Loucy (cell line): ENCODE measurements around the gene SIK2.

Experiments
- H2AFZ ChIP-seq: fragments of 200-600 bp; sonication (generic); 2 replicates; pipeline ENCODE4 v1.6.0; 2016; ENCODE audit warnings: antibody characterized with exemption, mild to moderate bottlenecking, low read length, moderate library complexity
- H3F3A ChIP-seq: fragments of 200-600 bp; 2 replicates; pipeline ENCODE4 v1.6.0; 2016; ENCODE audit warnings: antibody characterized with exemption, low read depth, mild to moderate bottlenecking
- H3K27me3 ChIP-seq: fragments of 200-600 bp; sonication (generic); 2 replicates; pipeline ENCODE4 v1.6.1; 2014; ENCODE audit warnings: low read length, mild to moderate bottlenecking; ENCODE audit not compliant: insufficient read depth, poor library complexity, severe bottlenecking
- H3K36me3 ChIP-seq: fragments of 200-600 bp; sonication (generic); 2 replicates; pipeline ENCODE4 v1.6.1; 2016; ENCODE audit warnings: low read length; ENCODE audit not compliant: insufficient read depth
- H3K4me1 ChIP-seq: fragments of 200-600 bp; sonication (generic); 2 replicates; pipeline ENCODE4 v1.5.1; 2014; ENCODE audit warnings: low read length, mild to moderate bottlenecking; ENCODE audit not compliant: insufficient read depth, poor library complexity, severe bottlenecking
- H3K4me2 ChIP-seq: fragments of 200-600 bp; sonication (generic); 2 replicates; pipeline ENCODE4 v1.6.0; 2014; ENCODE audit warnings: antibody characterized with exemption, low read length, low read depth, mild to moderate bottlenecking; ENCODE audit not compliant: poor library complexity, severe bottlenecking
- H3K4me3 ChIP-seq: fragments of 200-600 bp; sonication (generic); 2 replicates; pipeline ENCODE4 v1.5.1; 2014; ENCODE audit warnings: low read length, mild to moderate bottlenecking, mixed read lengths; ENCODE audit not compliant: poor library complexity, severe bottlenecking
- H3K79me2 ChIP-seq: fragments of 200-600 bp; sonication (generic); 2 replicates; pipeline ENCODE4 v1.6.1; 2014; ENCODE audit warnings: low read length; ENCODE audit not compliant: insufficient read depth
- H3K9ac ChIP-seq: fragments of 200-600 bp; sonication (generic); 2 replicates; pipeline ENCODE4 v1.6.0; 2014; ENCODE audit warnings: mild to moderate bottlenecking, low read depth, low read length, moderate library complexity; ENCODE audit not compliant: poor library complexity, severe bottlenecking
- H3K9me2 ChIP-seq: fragments of 200-600 bp; sonication (generic); replicated peaks from 2 replicates; pipeline ENCODE4 v1.6.1; 2016; ENCODE audit warnings: low read depth, low read length, mixed read lengths
- H3K9me3 ChIP-seq: fragments of 200-600 bp; sonication (generic); 2 replicates; pipeline ENCODE4 v1.6.1; 2014; ENCODE audit warnings: mild to moderate bottlenecking, antibody characterized with exemption, low read length, low read depth; ENCODE audit not compliant: insufficient read depth
- H4K20me1 ChIP-seq: fragments of 200-600 bp; sonication (generic); 2 replicates; pipeline ENCODE4 v1.6.0; 2014; ENCODE audit warnings: antibody characterized with exemption, low read length, mild to moderate bottlenecking; ENCODE audit not compliant: insufficient read depth, poor library complexity, severe bottlenecking
- EZH2phosphoT487 ChIP-seq: fragments of 200-600 bp; IDR thresholded peaks from 2 replicates; pipeline ENCODE4 v1.6.1; 2018; ENCODE audit warnings: antibody characterized with exemption, mild to moderate bottlenecking, moderate library complexity, borderline replicate concordance
- TF ChIP-seq, protein P1 (sequence below): fragments of 200-600 bp; sonication (generic); conservative IDR thresholded peaks from 2 replicates; pipeline ENCODE4 v1.5.1; 2014; ENCODE audit warnings: mild to moderate bottlenecking, antibody characterized with exemption, low read length

SIK2 gene

DNA sequence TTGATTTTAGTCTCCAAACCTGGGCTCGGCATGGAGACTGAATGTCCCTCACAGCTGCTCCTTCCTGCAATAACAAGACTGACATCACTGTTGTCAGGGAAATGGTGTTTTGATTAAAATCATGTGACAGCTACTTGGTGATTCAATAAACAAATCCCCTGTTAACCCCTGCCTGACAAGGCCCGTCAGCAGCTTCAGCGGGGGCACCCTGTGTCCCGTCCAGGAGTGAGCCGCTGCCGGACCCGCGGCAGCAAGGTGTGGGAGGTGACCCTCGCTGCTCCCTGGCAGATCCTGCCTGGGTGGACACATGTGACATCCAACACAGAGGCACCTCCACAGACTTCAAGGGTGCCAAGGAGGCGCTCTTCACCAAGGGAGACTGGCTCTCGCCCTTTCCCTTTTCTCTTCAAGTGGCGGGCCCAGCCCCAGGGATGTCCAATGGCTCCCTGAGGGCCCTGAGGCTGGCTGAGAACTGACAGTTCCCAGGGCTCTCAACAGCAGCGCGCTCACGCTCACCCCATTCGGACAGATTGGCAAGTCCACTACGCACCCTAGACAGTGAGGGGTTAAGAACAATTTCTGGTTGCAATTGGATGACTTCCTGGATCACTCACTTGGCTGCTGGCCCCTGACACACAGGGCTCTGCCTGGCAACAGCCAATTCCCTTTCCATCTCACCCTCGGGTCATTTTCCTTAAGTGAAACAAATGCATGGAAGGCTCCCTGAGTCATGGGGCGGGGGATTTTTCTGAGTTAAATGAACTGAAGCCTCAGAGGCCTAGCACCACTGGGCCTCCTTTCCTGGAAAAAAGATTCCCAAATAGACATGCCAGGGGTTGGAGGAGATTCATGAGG is 133.2 kb downstream of the SIK2 start:
- H2AFZ ChIP-seq: no peak overlapping the region
- H4K20me1 ChIP-seq: no peaks in the 10 kb centered on the region
- no peak overlapping the region for H3K4me2 ChIP-seq
- no peak overlapping the region for H3K9ac ChIP-seq
- no peaks in the 10 kb centered on the region for H3K79me2 ChIP-seq
- no peak overlapping the region for H3K4me3 ChIP-seq
- no peaks in the 10 kb centered on the region for H3K4me1 ChIP-seq
- H3K27me3 ChIP-seq: no peaks in the 10 kb centered on the region
- TF ChIP-seq, protein P1, sequence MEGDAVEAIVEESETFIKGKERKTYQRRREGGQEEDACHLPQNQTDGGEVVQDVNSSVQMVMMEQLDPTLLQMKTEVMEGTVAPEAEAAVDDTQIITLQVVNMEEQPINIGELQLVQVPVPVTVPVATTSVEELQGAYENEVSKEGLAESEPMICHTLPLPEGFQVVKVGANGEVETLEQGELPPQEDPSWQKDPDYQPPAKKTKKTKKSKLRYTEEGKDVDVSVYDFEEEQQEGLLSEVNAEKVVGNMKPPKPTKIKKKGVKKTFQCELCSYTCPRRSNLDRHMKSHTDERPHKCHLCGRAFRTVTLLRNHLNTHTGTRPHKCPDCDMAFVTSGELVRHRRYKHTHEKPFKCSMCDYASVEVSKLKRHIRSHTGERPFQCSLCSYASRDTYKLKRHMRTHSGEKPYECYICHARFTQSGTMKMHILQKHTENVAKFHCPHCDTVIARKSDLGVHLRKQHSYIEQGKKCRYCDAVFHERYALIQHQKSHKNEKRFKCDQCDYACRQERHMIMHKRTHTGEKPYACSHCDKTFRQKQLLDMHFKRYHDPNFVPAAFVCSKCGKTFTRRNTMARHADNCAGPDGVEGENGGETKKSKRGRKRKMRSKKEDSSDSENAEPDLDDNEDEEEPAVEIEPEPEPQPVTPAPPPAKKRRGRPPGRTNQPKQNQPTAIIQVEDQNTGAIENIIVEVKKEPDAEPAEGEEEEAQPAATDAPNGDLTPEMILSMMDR: no peak
- no peak for TF ChIP-seq EZH2phosphoT487
- H3K36me3 ChIP-seq: peaks cover 25% of the 10 kb centered on the region; the same call in 1 of the 2 replicates
- no peaks in the 10 kb centered on the region for H3F3A ChIP-seq
- H3K9me2 ChIP-seq: no peaks in the 10 kb centered on the region
- no peaks in the 10 kb centered on the region for H3K9me3 ChIP-seq

DNA sequence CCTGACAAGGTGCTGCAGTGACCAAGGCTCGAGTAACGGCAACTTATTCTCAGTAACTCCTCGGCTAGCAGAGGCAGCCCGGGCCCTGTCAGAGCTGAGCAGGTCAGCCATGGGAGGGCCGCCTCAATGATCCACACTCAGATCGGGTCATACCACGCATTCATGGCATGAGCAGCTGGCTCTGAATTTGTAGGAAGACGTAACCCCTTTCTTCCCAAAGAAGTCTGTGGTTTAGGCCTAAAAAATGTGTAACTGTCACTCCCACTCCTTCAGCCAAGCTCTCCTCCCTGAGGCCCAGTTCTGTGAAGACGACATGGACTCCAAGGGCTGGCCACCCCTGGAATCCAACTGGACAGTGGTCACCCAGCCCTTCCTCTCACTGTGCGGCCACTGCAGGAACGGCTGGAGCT is 133.9 kb downstream of the SIK2 start:
- Histone ChIP-seq H4K20me1 (no peaks in the 10 kb centered on the region), H3K27me3 (no peaks in the 10 kb centered on the region), H3K9me3 (no peaks in the 10 kb centered on the region), H3K79me2 (no peaks in the 10 kb centered on the region), H2AFZ (no peak overlapping the region), H3K4me2 (no peak overlapping the region), H3F3A (no peaks in the 10 kb centered on the region), H3K4me3 (no peak overlapping the region), H3K9me2 (no peaks in the 10 kb centered on the region), H3K36me3 (peaks cover 32% of the 10 kb centered on the region; the same call in 1 of the 2 replicates), H3K4me1 (no peaks in the 10 kb centered on the region), H3K9ac (no peak overlapping the region)
- no peak for TF ChIP-seq EZH2phosphoT487
- TF ChIP-seq, protein P1: no peak

DNA sequence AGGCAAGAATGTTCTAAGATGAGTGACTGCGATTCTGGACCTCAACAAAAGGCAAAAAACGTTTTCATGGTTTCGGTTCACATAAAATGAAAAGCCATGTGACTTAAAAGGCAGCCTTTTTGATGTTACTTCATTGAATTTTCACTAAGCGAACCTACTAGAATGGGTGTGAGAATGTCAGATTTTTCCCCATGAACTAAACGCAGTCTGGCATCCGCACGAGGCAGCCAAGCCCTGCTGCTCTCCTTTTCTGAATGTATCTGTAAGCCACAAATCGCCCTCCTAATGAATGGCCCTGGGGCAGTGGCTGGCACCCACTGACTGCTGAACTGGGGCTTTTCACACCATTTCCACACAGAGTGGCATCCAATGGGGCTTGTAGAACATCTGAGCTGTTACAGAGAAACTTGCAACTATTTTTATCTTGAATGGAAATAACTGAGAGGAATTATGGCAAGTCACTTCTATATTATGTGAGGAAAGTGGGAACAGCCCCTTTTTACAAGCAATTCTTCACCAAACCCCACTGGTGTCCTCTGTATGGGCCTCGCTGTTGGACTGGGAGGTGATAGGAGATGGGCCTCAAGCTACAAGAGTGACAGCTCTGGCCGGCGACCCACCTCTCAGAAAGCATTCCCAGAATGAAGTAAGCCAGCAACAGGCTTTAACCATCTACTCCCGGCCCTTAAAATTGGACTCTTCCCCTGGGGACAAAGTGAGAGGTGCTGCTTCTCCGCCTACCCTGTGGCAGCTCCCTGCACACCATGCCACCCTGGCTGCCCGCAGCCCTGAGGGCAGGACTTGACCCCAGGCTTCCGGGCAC is 134.6 kb downstream of the SIK2 start:
- Histone ChIP-seq H3F3A (no peaks in the 10 kb centered on the region), H3K4me2 (no peak overlapping the region), H3K79me2 (no peaks in the 10 kb centered on the region), H3K36me3 (peaks cover 38% of the 10 kb centered on the region; the same call in 1 of the 2 replicates), H3K9me2 (no peaks in the 10 kb centered on the region), H3K9ac (no peak overlapping the region), H3K4me3 (no peak overlapping the region), H3K4me1 (no peaks in the 10 kb centered on the region), H3K9me3 (no peaks in the 10 kb centered on the region), H3K27me3 (no peaks in the 10 kb centered on the region), H4K20me1 (no peaks in the 10 kb centered on the region), H2AFZ (no peak overlapping the region)
- TF ChIP-seq, protein P1: no peak
- TF ChIP-seq EZH2phosphoT487: no peak
